DND-41 (cell line): ENCODE measurements around the gene PNISR.
"Not testable (repeated sequence)": the region's sequence is repeated elsewhere in the genome, so short reads cannot be mapped to it uniquely, and the experiment has no call there.

Experiments used
- ATAC-seq: fragments of 200-7000 bp; cut with Tn5 transposase; 3 replicates; pipeline ENCODE4 v1.9.1; 2021; ENCODE audit warnings: low read depth; ENCODE audit not compliant: insufficient read depth
- DNase-seq: peaks from one replicate; pipeline ENCODE4 v3.0.0-alpha.2; 2020
- H2AFZ ChIP-seq: 2 replicates; pipeline ENCODE4 v1.6.0; 2012; ENCODE audit warnings: low read depth, low read length
- H3K27ac ChIP-seq: 2 replicates; pipeline ENCODE4 v1.5.1; 2012; ENCODE audit warnings: low read length, inconsistent platforms
- H3K27me3 ChIP-seq: fragments of 200-600 bp; sonication (generic); 2 replicates; pipeline ENCODE4 v1.6.0; 2012; ENCODE audit warnings: low read length, mild to moderate bottlenecking, inconsistent platforms; ENCODE audit not compliant: insufficient read depth, poor library complexity
- H3K36me3 ChIP-seq: 2 replicates; pipeline ENCODE4 v1.5.1; 2012; ENCODE audit warnings: low read length, inconsistent platforms; ENCODE audit not compliant: insufficient read depth
- H3K4me1 ChIP-seq: 2 replicates; pipeline ENCODE4 v1.5.1; 2012; ENCODE audit warnings: mild to moderate bottlenecking, low read length; ENCODE audit not compliant: insufficient read depth
- H3K4me2 ChIP-seq: 2 replicates; pipeline ENCODE4 v1.6.0; 2012; ENCODE audit warnings: mild to moderate bottlenecking, moderate library complexity, low read length, inconsistent platforms; ENCODE audit not compliant: insufficient read depth
- H3K4me3 ChIP-seq, 2 experiments: fragments of 200-600 bp in 1 of 2; shearing (Covaris generic) in 1 of 2; 2 replicates each; pipeline ENCODE4 v1.5.1; 2012 to 2016; ENCODE audit warnings: inconsistent platforms in 2 of 2, low read length in 2 of 2, mild to moderate bottlenecking in 2 of 2, low read depth in 1 of 2, moderate library complexity in 1 of 2
- H3K79me2 ChIP-seq: 2 replicates; pipeline ENCODE4 v1.6.0; 2012; ENCODE audit warnings: low read length, inconsistent platforms; ENCODE audit not compliant: insufficient read depth
- H3K9ac ChIP-seq: 2 replicates; pipeline ENCODE4 v1.6.0; 2012; ENCODE audit warnings: low read depth, mild to moderate bottlenecking, inconsistent platforms, low read length, moderate library complexity
- H3K9me3 ChIP-seq: 2 replicates; pipeline ENCODE4 v1.5.1; 2012; ENCODE audit warnings: low read length, moderate library complexity, mild to moderate bottlenecking, inconsistent platforms; ENCODE audit not compliant: insufficient read depth, severe bottlenecking
- H4K20me1 ChIP-seq: 2 replicates; pipeline ENCODE4 v1.6.0; 2012; ENCODE audit warnings: low read length; ENCODE audit not compliant: insufficient read depth
- CTCF ChIP-seq: IDR thresholded peaks from 2 replicates; pipeline ENCODE4 v1.5.1; 2012; ENCODE audit warnings: borderline replicate concordance, low read length, moderate library complexity, mild to moderate bottlenecking; ENCODE audit not compliant: poor library complexity, severe bottlenecking; ENCODE audit errors: extremely low read depth
- EZH2 ChIP-seq: IDR thresholded peaks from 3 replicates; pipeline ENCODE4 v1.6.1; 2012; ENCODE audit warnings: borderline replicate concordance, low read depth, mild to moderate bottlenecking, moderate library complexity, low read length, inconsistent platforms; ENCODE audit not compliant: severe bottlenecking

PNISR gene

GRCh38 chr6:99467509-99468106 is 42.5 kb upstream of the PNISR start:
- H3K79me2 ChIP-seq, result no peaks in the 10 kb centered on the region
- TF ChIP-seq CTCF, result peak; percentile 75
- TF ChIP-seq EZH2, result no peak
- H3K27ac ChIP-seq, result no peak overlapping the region
- H3K4me1 ChIP-seq, result no peaks in the 10 kb centered on the region
- H3K36me3 ChIP-seq, result peaks cover 4% of the 10 kb centered on the region; the same call in 1 of the 2 replicates
- no peak overlapping the region for H3K4me2 ChIP-seq
- H3K9me3 ChIP-seq, result no peaks in the 10 kb centered on the region
- no peak overlapping the region for H3K4me3 ChIP-seq
- no peak overlapping the region for H3K9ac ChIP-seq
- peak; percentile 56; the same call in 1 of the 3 replicates for ATAC-seq
- H2AFZ ChIP-seq, result no peak overlapping the region
- DNase-seq, result no peak
- H3K27me3 ChIP-seq, result no peaks in the 10 kb centered on the region
- H4K20me1 ChIP-seq, result no peaks in the 10 kb centered on the region

- not testable (repeated sequence) for H3K4me2 ChIP-seq, DNase-seq, H3K27me3 ChIP-seq, H2AFZ ChIP-seq, H3K9me3 ChIP-seq, H3K79me2 ChIP-seq, H3K4me3 ChIP-seq, H3K27ac ChIP-seq, H4K20me1 ChIP-seq, H3K4me1 ChIP-seq, ATAC-seq, H3K9ac ChIP-seq
- peaks cover 14% of the 10 kb centered on the region; the same call in 1 of the 2 replicates for H3K36me3 ChIP-seq
Observed at GRCh38 chr6:99459133-99459532, 34.0 kb upstream of the PNISR start.

DNA sequence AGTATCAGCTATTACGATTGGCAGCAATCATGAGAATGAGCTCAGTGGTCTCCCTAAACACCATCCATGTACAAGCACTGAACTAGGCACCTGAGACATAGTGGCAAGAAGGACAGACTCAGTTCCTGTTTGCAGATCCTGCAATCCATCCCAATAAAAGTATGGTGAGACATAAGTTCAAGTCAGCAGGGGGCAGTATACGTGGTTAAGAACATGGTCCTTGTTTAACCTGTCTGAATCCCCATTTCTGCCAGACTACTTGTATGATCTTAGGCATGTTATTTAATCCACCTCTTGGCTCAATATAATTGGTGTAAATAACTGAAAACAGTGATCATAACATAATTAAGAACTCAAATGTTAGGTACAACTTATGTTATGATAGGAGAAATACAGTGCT is 33.2 kb upstream of the PNISR start:
- DNase-seq (no peak), ATAC-seq (peak; percentile 66; the same call in 2 of the 3 replicates)
- no peak overlapping the region for H3K4me3 ChIP-seq
- H3K4me2 ChIP-seq, result no peak overlapping the region
- no peak overlapping the region for H3K27ac ChIP-seq
- H3K4me1 ChIP-seq, result no peaks in the 10 kb centered on the region
- H4K20me1 ChIP-seq, result no peaks in the 10 kb centered on the region
- no peak overlapping the region for H2AFZ ChIP-seq
- no peaks in the 10 kb centered on the region for H3K79me2 ChIP-seq
- H3K9ac ChIP-seq, result no peak overlapping the region
- peaks cover 13% of the 10 kb centered on the region; the same call in 1 of the 2 replicates for H3K36me3 ChIP-seq
- no peaks in the 10 kb centered on the region for H3K27me3 ChIP-seq
- TF ChIP-seq CTCF, result peak; percentile 47
- no peak for TF ChIP-seq EZH2
- H3K9me3 ChIP-seq, result no peaks in the 10 kb centered on the region

DNA sequence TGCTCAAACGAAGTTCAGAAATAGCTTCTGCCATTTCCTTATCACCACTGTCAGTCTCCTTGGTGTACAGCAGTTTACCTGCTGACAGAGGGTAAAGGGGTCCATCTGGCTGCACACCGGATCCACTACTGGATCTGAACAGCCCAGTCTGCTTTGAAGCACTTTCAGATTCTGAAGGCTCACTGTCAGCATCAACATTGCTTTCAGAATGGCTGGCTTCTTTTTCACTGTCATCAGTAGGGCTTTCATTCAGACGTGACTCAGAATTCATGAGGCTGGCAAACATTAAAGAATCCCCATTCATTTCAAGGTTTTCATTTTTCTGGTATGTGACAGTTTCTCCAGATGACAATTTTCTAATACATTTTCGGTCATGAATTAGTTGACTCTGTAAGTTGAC is 21.0 kb upstream of the PNISR start:
- Histone ChIP-seq H3K27ac (no peak overlapping the region), H3K79me2 (no peaks in the 10 kb centered on the region), H3K9ac (no peak overlapping the region), H3K9me3 (no peaks in the 10 kb centered on the region), H4K20me1 (no peaks in the 10 kb centered on the region), H3K36me3 (peaks cover 10% of the 10 kb centered on the region; the same call in 1 of the 2 replicates), H3K27me3 (no peaks in the 10 kb centered on the region), H3K4me2 (no peak overlapping the region), H3K4me3 (no peak overlapping the region), H2AFZ (no peak overlapping the region), H3K4me1 (no peaks in the 10 kb centered on the region)
- no peak for ATAC-seq
- TF ChIP-seq CTCF, result no peak
- no peak for TF ChIP-seq EZH2
- DNase-seq, result no peak
